GM21786 (cell line): Measurements from ENCODE around the gene DOK4.
"Not testable (repeated sequence)": the region's sequence is repeated elsewhere in the genome, so short reads cannot be mapped to it uniquely, and the experiment has no call there.

Experiments used
- ATAC-seq: cut with Tn5 transposase; IDR thresholded peaks from one replicate; pipeline ENCODE4 v1.9.1; 2021; ENCODE audit not compliant: unreplicated experiment

Gene DOK4

GRCh38 chr16:57503366-57503765 lies 17.1 kb upstream of the DOK4 start:
- no peak for ATAC-seq

GRCh38 chr16:57502048-57502775 lies 15.9 kb upstream of the DOK4 start:
- ATAC-seq, result no peak

GRCh38 chr16:57501492-57501891 lies 15.2 kb upstream of the DOK4 start:
- ATAC-seq, result no peak

GRCh38 chr16:57500578-57501111 lies 14.4 kb upstream of the DOK4 start:
- ATAC-seq, result no peak

GRCh38 chr16:57499941-57500340 lies 13.6 kb upstream of the DOK4 start:
- ATAC-seq, result not testable (repeated sequence)

GRCh38 chr16:57498031-57498430 lies 11.7 kb upstream of the DOK4 start:
- ATAC-seq, result no peak

- no peak for ATAC-seq
Measured at GRCh38 chr16:57497121-57497520, 10.8 kb upstream of the DOK4 start.

- ATAC-seq, result no peak
Measured at GRCh38 chr16:57493767-57494166, 7.5 kb upstream of the DOK4 start.

GRCh38 chr16:57489229-57489628 lies 2.9 kb upstream of the DOK4 start:
- ATAC-seq, result no peak

- no peak for ATAC-seq
Measured at GRCh38 chr16:57486858-57487834, 853 bp upstream of the DOK4 start.

GRCh38 chr16:57485091-57485915 lies 990 bp downstream of the DOK4 start:
- ATAC-seq, result no peak

- ATAC-seq, result no peak
Measured at GRCh38 chr16:57484515-57485005, 1.7 kb downstream of the DOK4 start.

- ATAC-seq, result no peak
Measured at GRCh38 chr16:57483725-57484514, 2.4 kb downstream of the DOK4 start.

GRCh38 chr16:57482845-57483545 lies 3.3 kb downstream of the DOK4 start:
- ATAC-seq, result no peak

- ATAC-seq, result no peak
Measured at GRCh38 chr16:57481421-57481820, 4.9 kb downstream of the DOK4 start.

GRCh38 chr16:57480754-57481230 lies 5.5 kb downstream of the DOK4 start:
- no peak for ATAC-seq

- no peak for ATAC-seq
Measured at GRCh38 chr16:57479976-57480753, 6.1 kb downstream of the DOK4 start.

- no peak for ATAC-seq
Measured at GRCh38 chr16:57479205-57479975, 6.9 kb downstream of the DOK4 start.
